Fibroblast of the aortic adventitia (primary cell): Measurements from ENCODE around the gene C20orf96. TPM values are rescaled to one million over a fixed set of nuclear protein-coding genes. Genes with fewer than 3 reads are reported as not detected.

Source experiments
- DNase-seq: peaks from one replicate; pipeline ENCODE4 v3.0.0-alpha.2; 2010; ENCODE audit warnings: low read depth
- H3K4me3 ChIP-seq: 2 replicates; pipeline ENCODE4 v1.5.1; 2011; ENCODE audit warnings: low read depth, mild to moderate bottlenecking, control low read depth, low read length, moderate library complexity
- total RNA-seq: library from RNA; depleted of rRNA; stranded (reverse); fragments of >200 nt; gene quantifications from 2 replicates; pipeline ENCODE4 v1.2.3, GENCODE V29; 2012; ENCODE audit warnings: low replicate concordance
- TF ChIP-seq, protein P1 (sequence below): IDR thresholded peaks from 2 replicates; pipeline ENCODE4 v1.5.1; 2011; ENCODE audit warnings: mild to moderate bottlenecking, low read length, control low read depth, inconsistent platforms; ENCODE audit not compliant: insufficient read depth

Gene C20orf96
- total RNA-seq, 1 donor, result 2.4 TPM

DNA sequence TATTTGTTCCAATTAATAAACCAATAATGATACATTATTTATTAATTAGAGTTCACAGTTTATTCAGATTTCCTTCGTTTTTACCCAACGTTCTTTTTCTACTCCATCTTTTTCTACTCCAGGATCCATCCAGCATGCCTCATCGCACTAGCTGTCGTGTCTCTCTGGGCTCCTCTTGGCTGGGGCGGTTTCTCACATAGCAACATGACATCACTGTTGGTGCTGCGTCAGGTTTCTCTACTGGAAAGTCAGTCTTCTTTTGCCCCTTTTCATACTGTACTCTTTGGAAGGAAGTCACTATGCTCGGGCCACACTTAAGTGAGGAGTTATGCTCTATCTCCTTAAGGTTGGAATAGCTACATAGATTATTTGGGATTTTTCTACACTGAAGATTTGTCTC lies 21.1 kb upstream of the C20orf96 start:
- no peak for DNase-seq
- TF ChIP-seq, protein P1, sequence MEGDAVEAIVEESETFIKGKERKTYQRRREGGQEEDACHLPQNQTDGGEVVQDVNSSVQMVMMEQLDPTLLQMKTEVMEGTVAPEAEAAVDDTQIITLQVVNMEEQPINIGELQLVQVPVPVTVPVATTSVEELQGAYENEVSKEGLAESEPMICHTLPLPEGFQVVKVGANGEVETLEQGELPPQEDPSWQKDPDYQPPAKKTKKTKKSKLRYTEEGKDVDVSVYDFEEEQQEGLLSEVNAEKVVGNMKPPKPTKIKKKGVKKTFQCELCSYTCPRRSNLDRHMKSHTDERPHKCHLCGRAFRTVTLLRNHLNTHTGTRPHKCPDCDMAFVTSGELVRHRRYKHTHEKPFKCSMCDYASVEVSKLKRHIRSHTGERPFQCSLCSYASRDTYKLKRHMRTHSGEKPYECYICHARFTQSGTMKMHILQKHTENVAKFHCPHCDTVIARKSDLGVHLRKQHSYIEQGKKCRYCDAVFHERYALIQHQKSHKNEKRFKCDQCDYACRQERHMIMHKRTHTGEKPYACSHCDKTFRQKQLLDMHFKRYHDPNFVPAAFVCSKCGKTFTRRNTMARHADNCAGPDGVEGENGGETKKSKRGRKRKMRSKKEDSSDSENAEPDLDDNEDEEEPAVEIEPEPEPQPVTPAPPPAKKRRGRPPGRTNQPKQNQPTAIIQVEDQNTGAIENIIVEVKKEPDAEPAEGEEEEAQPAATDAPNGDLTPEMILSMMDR, result no peak

DNA sequence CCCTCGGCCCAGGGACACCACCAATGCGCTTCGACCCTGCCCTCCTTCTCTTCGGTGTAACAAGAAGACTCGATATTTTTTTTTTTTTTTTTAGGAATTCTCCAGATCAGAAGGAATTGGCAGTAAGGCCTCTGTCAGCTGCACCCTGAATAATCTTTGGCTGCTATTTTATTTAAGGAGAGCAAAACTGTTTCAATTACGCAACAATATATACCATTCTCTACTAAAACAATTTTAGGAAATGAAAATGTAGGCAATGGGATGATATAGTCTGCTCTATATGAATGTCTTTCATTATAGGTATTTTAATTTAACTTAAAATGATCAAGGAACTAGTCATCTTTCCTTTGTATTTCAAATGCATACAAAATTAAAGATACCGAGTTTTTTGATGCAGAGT lies 20.1 kb upstream of the C20orf96 start:
- no peak for DNase-seq
- no peak overlapping the region for H3K4me3 ChIP-seq
- TF ChIP-seq, protein P1, result no peak

More for the DNA sequence above, 21.1 kb upstream of the C20orf96 start:
- no peak overlapping the region for H3K4me3 ChIP-seq

DNA sequence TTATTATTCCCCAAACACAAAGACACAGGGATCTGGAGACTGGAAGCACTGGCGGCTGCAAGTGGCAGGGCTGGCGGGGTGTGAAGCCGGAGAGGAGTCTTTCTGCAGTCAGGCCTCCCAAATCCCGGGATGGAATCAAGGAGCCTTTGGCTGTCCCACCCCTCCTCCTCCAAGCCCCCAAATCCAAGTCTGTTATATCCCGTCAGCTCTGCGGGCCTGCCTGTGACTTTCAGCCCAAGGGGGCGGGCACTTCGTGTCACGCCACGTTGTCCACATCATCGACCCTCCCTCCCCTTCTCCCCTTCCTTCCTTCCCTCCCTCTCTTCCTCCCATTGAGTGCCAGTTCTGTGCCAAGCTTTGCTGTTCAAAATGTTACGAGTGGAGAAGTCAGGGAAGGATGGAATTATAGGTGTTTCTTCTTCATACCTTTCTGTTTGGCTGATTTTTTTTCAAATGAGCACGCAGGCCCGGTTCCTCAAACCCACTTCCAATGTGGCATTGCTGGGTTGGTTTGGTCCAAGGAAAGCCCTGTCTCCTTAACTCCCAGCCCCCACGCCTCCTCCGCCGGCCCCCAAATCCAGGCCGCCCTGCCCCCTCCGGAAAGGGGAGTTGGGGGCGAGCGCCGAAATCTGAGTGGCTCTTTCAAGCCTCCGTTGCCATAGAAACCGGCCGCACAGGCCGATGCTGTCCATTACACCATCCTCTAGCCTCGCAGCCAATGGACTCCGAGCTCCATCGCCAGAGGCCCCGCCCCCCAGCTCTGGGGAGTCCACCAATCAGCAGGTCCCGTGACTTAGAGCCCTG lies 19.5 kb upstream of the C20orf96 start:
- peak; percentile 99 for DNase-seq
- peak overlapping the region; percentile 58 for H3K4me3 ChIP-seq
- TF ChIP-seq, protein P1, result no peak

DNA sequence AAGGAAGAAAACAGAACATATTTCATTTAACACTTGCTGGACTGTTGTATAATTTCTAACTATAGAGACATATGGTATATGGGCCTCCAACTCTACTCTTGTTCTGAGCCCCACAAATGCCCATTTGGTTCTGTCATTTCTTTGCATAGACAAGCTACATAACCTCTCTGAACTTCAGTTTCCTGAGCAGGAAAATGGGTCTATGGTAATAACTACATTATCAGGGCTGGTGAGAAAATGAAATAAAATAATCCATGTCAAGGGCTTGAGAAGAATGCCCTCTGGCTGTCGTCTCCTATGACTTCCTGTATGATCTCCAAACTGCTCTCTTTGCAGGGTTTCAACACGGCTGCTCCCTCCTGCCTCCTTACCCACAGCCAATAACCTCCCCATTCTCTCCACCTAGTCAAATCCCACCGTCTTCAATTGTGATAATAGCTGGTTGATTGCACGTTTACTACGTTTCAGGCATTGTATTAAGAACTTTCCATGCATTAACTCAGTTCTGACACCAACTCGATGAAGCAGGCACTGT lies 18.8 kb upstream of the C20orf96 start:
- DNase-seq, result peak; percentile 49
- H3K4me3 ChIP-seq, result peak overlapping the region; percentile 58
- TF ChIP-seq, protein P1, result no peak

DNA sequence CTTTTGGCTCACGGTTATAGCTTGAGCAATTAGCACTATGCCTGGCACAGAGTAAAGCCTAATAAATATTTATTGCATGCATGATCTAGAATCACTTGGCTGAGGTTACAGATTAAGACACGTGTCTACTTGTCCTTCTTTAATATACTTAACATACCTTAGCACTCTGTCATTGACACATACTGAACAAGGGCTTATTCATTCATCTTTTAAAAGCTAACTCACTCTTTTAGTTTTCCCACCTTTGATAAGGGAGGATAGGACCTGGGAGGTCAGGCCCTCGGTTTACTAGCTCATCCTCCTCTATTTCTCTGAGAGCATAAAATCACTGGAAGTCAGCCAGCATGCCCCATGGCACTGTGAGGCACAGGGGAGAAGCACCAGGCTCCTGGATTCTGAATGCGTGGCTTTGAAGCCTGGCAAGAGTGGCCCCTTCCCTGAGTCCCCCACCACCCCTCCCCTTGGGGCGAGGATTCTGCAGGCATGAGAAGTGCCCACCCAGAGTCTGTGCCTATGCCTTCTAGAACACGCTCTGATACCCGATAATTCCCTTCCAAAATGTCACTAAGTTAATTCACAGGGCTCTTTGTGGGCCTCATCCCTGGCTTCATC lies 18.0 kb upstream of the C20orf96 start:
- TF ChIP-seq, protein P1, result no peak
- H3K4me3 ChIP-seq, result no peak overlapping the region
- DNase-seq, result no peak

DNA sequence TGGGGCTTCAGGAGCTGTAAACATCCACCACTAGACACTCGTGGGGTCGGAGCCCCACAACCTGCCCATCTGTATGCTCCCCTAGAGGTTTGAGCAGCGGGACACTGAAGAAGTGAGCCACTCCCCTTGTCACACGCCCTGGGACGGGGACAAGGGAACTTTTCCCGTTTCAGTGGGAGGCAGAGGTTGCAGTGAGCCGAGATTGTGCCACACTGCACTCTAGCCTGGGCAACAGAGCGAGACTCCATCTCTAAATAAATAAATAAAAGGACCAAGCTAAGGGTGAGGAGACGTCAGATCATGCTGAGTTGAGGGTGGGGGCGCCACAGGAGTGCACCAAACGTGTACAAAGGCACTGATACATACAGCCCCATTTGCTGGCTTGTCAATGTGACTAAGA lies 15.2 kb upstream of the C20orf96 start:
- no peak for DNase-seq
- TF ChIP-seq, protein P1, result no peak
- no peak overlapping the region for H3K4me3 ChIP-seq
